Activated naive CD8-positive, alpha-beta T cell (primary cell): ENCODE data around the gene ZNF546.
"Not testable (repeated sequence)": the region's sequence is repeated elsewhere in the genome, so short reads cannot be mapped to it uniquely, and the experiment has no call there.

Experiments
- H3K27ac Mint-ChIP-seq: one replicate; pipeline ENCODE4 v1.8.0; 2021; ENCODE audit warnings: mixed read lengths
- H3K27me3 Mint-ChIP-seq: one replicate; pipeline ENCODE4 v1.8.0; 2021; ENCODE audit warnings: mixed read lengths
- H3K36me3 Mint-ChIP-seq: one replicate; pipeline ENCODE4 v1.8.0; 2021; ENCODE audit warnings: mixed read lengths
- H3K4me1 Mint-ChIP-seq: one replicate; pipeline ENCODE4 v1.8.0; 2021; ENCODE audit warnings: low read depth, mixed read lengths
- H3K4me3 Mint-ChIP-seq: one replicate; pipeline ENCODE4 v1.8.0; 2021; ENCODE audit warnings: mild to moderate bottlenecking, mixed read lengths
- H3K9me3 Mint-ChIP-seq: one replicate; pipeline ENCODE4 v1.8.0; 2021; ENCODE audit warnings: low read depth, mixed read lengths

Gene ZNF546

DNA sequence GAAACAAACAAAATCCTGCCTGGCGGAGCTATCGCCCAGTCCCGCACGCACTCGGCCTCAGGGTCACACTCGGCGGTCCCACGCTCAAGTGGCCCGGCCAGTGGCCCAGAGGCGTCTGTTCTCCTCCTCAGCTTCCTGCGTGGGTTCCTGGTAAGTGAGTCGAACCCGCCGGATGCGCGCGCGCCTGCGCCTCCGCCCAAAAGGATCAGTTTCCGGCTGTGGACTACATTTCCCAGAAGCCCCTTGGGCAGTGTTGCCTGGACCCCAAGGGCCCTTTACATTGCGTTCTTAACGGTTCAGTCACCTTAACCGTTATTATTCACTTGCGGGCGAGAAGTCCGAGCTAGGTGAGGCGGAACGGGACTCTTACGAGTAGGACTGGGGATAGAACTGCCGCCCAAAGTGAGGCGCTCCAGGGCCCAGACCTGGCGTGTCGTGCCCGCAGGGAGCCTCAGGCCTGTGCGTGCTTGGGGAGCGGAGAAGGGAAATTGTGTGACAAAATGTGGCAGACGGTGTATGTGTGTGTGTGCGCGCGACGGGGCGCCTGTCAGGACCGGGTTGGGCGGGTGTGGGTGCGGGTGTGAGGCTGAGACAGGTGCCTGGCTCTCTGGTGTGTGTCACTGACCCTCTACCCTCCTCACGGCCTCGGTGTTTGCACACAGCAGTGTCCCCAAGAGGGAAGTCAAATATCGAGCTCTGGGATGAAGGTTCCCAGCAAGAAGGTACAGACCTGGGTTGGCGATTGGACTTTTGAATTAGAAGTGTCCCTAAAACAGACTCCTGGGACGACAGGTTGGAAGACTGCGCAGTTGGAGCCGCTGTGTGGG lies at the start of gene ZNF546:
Gene ZNF546, plus strand, starts transcription at position 250 of the 827 bp plus-strand sequence. CDS start 1,267 bp downstream, outside the sequence.
- H3K4me3 Mint-ChIP-seq = peak within 1 kb of the TSS; percentile 99
- H3K36me3 Mint-ChIP-seq = peaks cover 16% of the 10 kb centered on the region
- peaks cover 47% of the 10 kb centered on the region for H3K4me1 Mint-ChIP-seq
- peak within 1 kb of the TSS; percentile 99 for H3K27ac Mint-ChIP-seq
- peaks cover 3% of the 10 kb centered on the region for H3K9me3 Mint-ChIP-seq
- no peaks in the 10 kb centered on the region for H3K27me3 Mint-ChIP-seq

DNA sequence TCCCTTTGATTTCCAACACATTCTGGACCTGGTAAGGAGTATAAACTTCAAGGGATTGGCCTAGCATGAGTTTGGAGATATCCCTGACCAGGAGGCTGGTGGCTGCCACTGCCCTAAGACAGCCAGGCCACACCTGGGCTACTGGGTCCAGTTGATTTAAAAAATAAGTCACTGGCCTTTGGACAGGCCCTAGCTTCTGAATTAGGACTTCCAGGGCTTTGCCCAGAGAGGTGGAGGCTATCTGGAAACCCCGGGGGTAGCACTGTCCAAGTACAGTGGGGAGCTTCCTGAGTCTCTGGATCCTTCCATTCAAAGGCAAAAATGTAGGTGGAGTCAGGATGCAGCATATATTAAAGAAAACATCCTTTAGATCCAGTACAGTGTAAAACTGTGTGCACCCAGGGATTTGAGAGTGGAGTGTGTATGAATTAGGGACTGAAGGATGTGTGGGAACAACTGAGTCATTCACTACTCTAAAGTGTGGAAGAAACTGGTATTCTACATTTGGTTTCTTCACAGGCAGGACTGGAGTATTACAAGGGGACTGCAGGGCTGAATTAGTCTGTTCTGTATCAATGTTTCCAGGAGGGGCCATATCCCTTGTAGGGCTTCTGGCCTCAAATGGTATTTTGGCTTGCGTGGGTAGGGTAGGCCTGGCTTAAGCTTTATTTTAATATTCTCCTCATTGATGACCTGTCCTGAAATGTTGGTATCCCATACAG lies 47.7 kb upstream of the ZNF546 start:
- H3K27ac Mint-ChIP-seq = peak overlapping the region; percentile 98
- H3K27me3 Mint-ChIP-seq = no peaks in the 10 kb centered on the region
- peaks cover 4% of the 10 kb centered on the region for H3K36me3 Mint-ChIP-seq
- H3K4me3 Mint-ChIP-seq = peak overlapping the region; percentile 50
- H3K9me3 Mint-ChIP-seq = peaks cover 2% of the 10 kb centered on the region
- H3K4me1 Mint-ChIP-seq = peaks cover 87% of the 10 kb centered on the region

DNA sequence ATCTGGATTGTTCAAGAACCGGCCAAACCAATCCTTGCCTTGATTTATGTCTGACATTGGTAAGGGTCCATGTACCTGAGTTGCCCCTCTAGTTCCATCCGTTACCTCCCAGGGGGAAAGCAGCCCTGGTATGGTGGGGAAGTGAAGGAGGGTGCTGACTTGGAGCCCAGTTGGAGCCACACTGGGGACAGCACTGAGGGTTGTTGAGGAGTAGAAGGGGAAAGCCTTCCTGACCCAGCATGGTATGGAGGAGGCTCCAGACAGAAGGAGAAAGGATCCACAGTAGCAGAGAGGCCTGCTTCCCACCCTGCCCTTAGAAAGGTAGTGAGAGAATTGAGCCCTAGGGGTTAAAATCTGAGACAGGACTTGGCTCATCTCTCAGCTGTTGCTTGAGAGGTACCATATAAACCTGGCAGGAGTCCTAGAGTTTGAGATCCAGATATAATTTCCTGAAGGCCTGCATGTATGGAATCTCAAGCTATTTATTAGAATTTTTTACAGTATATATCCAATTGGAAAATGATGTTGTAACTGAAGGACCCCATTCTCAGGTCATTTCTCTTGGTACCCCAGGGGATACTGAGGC lies 45.7 kb upstream of the ZNF546 start:
- no peaks in the 10 kb centered on the region for H3K27me3 Mint-ChIP-seq
- peaks cover 2% of the 10 kb centered on the region for H3K36me3 Mint-ChIP-seq
- H3K27ac Mint-ChIP-seq = peak overlapping the region; percentile 98
- H3K4me1 Mint-ChIP-seq = peaks cover 90% of the 10 kb centered on the region
- no peaks in the 10 kb centered on the region for H3K9me3 Mint-ChIP-seq
- H3K4me3 Mint-ChIP-seq = peak overlapping the region; percentile 91

DNA sequence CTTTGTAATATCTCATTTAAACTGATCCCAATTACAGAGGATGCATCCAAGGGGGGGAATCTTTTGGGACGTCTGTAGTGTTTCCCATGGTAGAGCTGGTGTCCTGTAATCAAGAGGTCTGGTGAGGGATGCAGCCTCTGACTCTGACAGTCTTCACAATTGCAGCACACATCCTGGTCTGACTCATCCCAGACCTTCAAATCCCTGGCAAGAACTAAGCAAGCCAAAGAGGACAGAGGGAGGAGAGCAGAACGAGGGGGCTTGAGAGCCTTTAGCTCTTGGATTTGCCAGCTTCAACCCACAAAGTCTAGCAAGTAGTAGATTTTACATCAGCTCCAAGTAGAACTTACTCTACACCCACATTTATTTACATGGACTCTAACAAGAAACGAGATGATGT lies 45.2 kb upstream of the ZNF546 start:
- peak overlapping the region; percentile 91 for H3K4me3 Mint-ChIP-seq
- no peaks in the 10 kb centered on the region for H3K9me3 Mint-ChIP-seq
- peaks cover 90% of the 10 kb centered on the region for H3K4me1 Mint-ChIP-seq
- H3K36me3 Mint-ChIP-seq = peaks cover 2% of the 10 kb centered on the region
- no peaks in the 10 kb centered on the region for H3K27me3 Mint-ChIP-seq
- peak overlapping the region; percentile 98 for H3K27ac Mint-ChIP-seq

DNA sequence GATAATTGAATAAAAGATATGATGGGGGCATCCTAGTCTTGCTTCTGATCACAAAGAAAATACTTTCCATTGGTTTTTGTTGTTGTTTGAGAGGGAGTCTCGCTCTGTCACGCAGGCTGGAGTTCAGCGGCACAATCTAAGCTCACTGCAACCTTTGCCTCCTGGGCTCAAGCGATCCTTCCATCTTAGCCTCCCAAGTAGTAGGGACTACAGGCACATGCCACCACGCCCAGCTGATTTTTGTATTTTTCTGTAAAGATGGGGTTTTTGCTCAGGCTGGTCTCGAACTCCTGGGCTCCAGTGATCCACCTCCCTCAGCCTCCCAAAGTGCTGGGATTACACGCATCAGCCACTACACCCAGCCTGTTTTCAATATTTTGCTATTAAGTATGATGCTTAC lies 42.9 kb upstream of the ZNF546 start:
- peak overlapping the region; percentile 98 for H3K27ac Mint-ChIP-seq
- no peaks in the 10 kb centered on the region for H3K9me3 Mint-ChIP-seq
- H3K4me1 Mint-ChIP-seq = peaks cover 85% of the 10 kb centered on the region
- peaks cover 2% of the 10 kb centered on the region for H3K36me3 Mint-ChIP-seq
- H3K27me3 Mint-ChIP-seq = no peaks in the 10 kb centered on the region
- H3K4me3 Mint-ChIP-seq = peak overlapping the region; percentile 91

GRCh38 chr19:39957886-39958285 lies 39.0 kb upstream of the ZNF546 start:
- H3K4me3 Mint-ChIP-seq = peak overlapping the region; percentile 7
- peaks cover 65% of the 10 kb centered on the region for H3K4me1 Mint-ChIP-seq
- not testable (repeated sequence) for H3K36me3 Mint-ChIP-seq, H3K9me3 Mint-ChIP-seq, H3K27me3 Mint-ChIP-seq
- peak overlapping the region; percentile 82 for H3K27ac Mint-ChIP-seq

DNA sequence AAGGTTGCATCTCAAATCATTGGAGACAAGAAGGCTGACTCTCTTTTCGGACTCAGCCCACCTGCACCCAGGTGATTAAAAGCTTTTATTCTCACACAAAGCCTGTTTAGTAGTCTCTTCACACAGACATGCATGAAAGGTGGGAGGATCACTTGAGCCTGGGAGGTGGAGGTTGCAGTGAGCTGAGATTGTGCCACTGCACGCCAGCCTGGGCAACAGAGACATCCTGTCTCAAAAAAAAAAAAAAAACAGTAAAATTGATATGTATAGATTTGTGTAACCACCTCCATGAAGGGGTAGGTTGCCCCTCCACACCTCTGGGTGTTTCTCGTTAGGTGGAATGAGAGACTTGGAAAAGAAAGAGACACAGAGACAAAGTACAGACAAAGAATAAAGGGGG lies 37.9 kb upstream of the ZNF546 start:
- H3K4me1 Mint-ChIP-seq = peaks cover 61% of the 10 kb centered on the region
- not testable (repeated sequence) for H3K27me3 Mint-ChIP-seq, H3K36me3 Mint-ChIP-seq, H3K9me3 Mint-ChIP-seq
- H3K4me3 Mint-ChIP-seq = peak overlapping the region; percentile 82
- H3K27ac Mint-ChIP-seq = peak overlapping the region; percentile 95

GRCh38 chr19:39959407-39959806 lies 37.5 kb upstream of the ZNF546 start:
- not testable (repeated sequence) for H3K36me3 Mint-ChIP-seq, H3K27me3 Mint-ChIP-seq, H3K9me3 Mint-ChIP-seq
- Mint-ChIP-seq H3K27ac (peak overlapping the region; percentile 95), H3K4me3 (peak overlapping the region; percentile 82), H3K4me1 (peaks cover 58% of the 10 kb centered on the region)

DNA sequence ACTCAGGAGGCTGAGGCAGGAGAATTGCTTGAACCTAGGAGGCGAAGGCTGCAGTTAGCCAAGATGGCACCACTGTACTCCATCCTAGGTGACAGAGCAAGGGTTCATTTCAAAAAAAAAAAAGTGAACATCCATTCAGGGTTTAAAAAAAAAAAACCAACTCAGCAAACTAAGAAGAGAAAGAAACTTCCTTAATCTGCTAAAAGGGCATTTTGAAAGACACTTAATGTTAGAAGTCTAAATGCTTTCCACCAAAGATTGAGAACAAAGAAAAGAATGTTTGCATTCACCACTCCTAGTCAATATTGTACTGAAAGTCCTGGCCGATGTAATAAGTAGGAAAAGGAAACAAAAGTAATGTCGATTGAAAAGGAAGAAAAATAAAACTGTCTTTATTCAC lies 33.0 kb upstream of the ZNF546 start:
- no peaks in the 10 kb centered on the region for H3K27me3 Mint-ChIP-seq
- no peak overlapping the region for H3K27ac Mint-ChIP-seq
- H3K9me3 Mint-ChIP-seq = no peaks in the 10 kb centered on the region
- H3K4me3 Mint-ChIP-seq = no peak overlapping the region
- H3K36me3 Mint-ChIP-seq = peaks cover 4% of the 10 kb centered on the region
- H3K4me1 Mint-ChIP-seq = peaks cover 42% of the 10 kb centered on the region

GRCh38 chr19:39966617-39967016 lies 30.2 kb upstream of the ZNF546 start:
- no peak overlapping the region for H3K27ac Mint-ChIP-seq
- H3K27me3 Mint-ChIP-seq = no peaks in the 10 kb centered on the region
- no peaks in the 10 kb centered on the region for H3K9me3 Mint-ChIP-seq
- peaks cover 13% of the 10 kb centered on the region for H3K36me3 Mint-ChIP-seq
- H3K4me1 Mint-ChIP-seq = peaks cover 50% of the 10 kb centered on the region
- H3K4me3 Mint-ChIP-seq = no peak overlapping the region

GRCh38 chr19:39967561-39967960 lies 29.3 kb upstream of the ZNF546 start:
- Mint-ChIP-seq H3K4me1 (peaks cover 56% of the 10 kb centered on the region), H3K4me3 (no peak overlapping the region)

DNA sequence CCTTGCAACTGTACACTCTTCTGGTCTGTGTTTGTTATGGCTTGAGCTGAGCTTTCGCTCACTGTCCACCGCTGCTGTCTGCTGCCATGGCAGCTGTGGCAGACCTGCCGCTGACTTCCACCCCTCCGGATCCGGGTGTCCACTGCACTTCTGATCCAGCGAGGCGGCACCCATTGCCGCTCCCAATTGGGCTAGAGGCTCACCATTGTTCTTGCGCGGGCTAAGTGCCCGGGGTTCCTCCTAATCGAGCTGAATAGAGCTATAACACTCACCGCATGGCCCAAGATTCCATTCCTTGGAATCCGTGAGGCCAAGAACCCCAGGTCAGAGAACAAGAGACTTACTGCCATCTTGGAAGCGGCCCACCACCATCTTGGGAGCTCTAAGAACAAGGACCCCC lies 28.1 kb upstream of the ZNF546 start:
- Mint-ChIP-seq H3K4me3 (peak overlapping the region; percentile 100), H3K4me1 (peaks cover 59% of the 10 kb centered on the region), H3K9me3 (no peaks in the 10 kb centered on the region), H3K27ac (peak overlapping the region; percentile 99), H3K27me3 (no peaks in the 10 kb centered on the region), H3K36me3 (peaks cover 18% of the 10 kb centered on the region)

More at GRCh38 chr19:39967561-39967960, 29.3 kb upstream of the ZNF546 start:
- no peaks in the 10 kb centered on the region for H3K27me3 Mint-ChIP-seq
- no peaks in the 10 kb centered on the region for H3K9me3 Mint-ChIP-seq
- H3K36me3 Mint-ChIP-seq = peaks cover 15% of the 10 kb centered on the region
- H3K27ac Mint-ChIP-seq = peak overlapping the region; percentile 99

GRCh38 chr19:39969266-39969665 lies 27.6 kb upstream of the ZNF546 start:
- Mint-ChIP-seq H3K4me1 (peaks cover 57% of the 10 kb centered on the region), H3K36me3 (peaks cover 19% of the 10 kb centered on the region), H3K4me3 (peak overlapping the region; percentile 100), H3K9me3 (no peaks in the 10 kb centered on the region), H3K27me3 (no peaks in the 10 kb centered on the region), H3K27ac (peak overlapping the region; percentile 99)

DNA sequence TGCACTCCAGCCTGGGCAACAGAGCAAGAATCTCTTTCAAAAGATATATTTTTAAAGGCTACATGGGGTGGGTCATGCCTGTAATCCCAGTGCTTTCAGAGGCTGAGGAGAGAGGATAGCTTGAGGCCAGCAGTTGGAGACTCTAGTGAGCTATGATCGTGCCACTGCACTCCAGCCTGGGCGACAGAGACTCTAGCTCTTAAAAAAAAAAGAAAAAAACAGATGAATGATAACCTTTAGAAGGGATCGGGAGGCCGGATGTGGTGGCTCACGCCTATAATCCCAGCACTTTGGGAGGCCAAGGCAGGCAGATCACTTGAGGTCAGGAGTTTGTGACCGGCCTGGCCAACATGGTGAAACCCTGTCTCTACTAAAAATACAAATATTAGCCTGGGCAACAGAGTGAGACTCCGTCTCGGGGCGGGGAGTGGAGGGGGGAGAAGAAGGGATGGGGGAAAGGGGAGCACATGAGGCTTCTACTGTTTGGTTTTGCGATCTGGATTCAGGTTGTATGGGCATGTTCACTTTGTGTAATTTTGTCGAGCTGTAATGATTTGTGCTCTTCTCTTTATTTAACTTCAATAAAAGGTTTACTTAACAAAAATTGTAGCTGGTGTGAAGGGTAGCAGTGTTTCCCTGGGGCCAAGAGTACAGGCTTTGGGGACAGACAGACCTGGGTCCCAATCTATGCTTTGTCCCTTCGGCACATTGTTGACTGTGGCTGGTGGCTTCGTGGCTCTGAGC lies 27.0 kb upstream of the ZNF546 start:
- Mint-ChIP-seq H3K9me3 (no peaks in the 10 kb centered on the region), H3K4me3 (peak overlapping the region; percentile 100), H3K36me3 (peaks cover 19% of the 10 kb centered on the region), H3K4me1 (peaks cover 60% of the 10 kb centered on the region), H3K27ac (peak overlapping the region; percentile 99), H3K27me3 (no peaks in the 10 kb centered on the region)

GRCh38 chr19:39970425-39970674 lies 26.5 kb upstream of the ZNF546 start:
- Mint-ChIP-seq H3K36me3 (peaks cover 20% of the 10 kb centered on the region), H3K4me3 (peak overlapping the region; percentile 100), H3K9me3 (no peaks in the 10 kb centered on the region), H3K4me1 (peaks cover 61% of the 10 kb centered on the region), H3K27me3 (no peaks in the 10 kb centered on the region), H3K27ac (peak overlapping the region; percentile 99)
